NT2/D1 (cell line): ENCODE data around the gene LRP10.

Experiments
- DNase-seq: peaks from one replicate; pipeline ENCODE4 v3.0.0-alpha.2; 2011; ENCODE audit warnings: low read depth, low spot score
- H3K27me3 ChIP-seq: 2 replicates; pipeline ENCODE4 v1.6.0; 2011; ENCODE audit warnings: mild to moderate bottlenecking; ENCODE audit not compliant: insufficient read length, insufficient read depth
- H3K36me3 ChIP-seq: 2 replicates; pipeline ENCODE4 v1.6.1; 2011; ENCODE audit warnings: mild to moderate bottlenecking, low read length, mixed read lengths; ENCODE audit not compliant: insufficient read depth, insufficient read length
- H3K4me1 ChIP-seq: 2 replicates; pipeline ENCODE4 v1.5.1; 2011; ENCODE audit not compliant: insufficient read depth, insufficient read length
- H3K4me3 ChIP-seq: 2 replicates; pipeline ENCODE4 v1.5.1; 2011; ENCODE audit warnings: low read depth; ENCODE audit not compliant: insufficient read length
- H3K9ac ChIP-seq: 2 replicates; pipeline ENCODE4 v1.6.0; 2011; ENCODE audit warnings: low read depth; ENCODE audit not compliant: insufficient read length
- H3K9me3 ChIP-seq: 2 replicates; pipeline ENCODE4 v1.5.1; 2011; ENCODE audit warnings: mild to moderate bottlenecking, low read length; ENCODE audit not compliant: insufficient read depth
- SUZ12 ChIP-seq: IDR thresholded peaks from 2 replicates; pipeline ENCODE4 v1.6.1; 2011; ENCODE audit not compliant: insufficient read length, insufficient read depth; ENCODE audit errors: extremely low read depth
- YY1 ChIP-seq: IDR thresholded peaks from 2 replicates; pipeline ENCODE4 v1.6.1; 2011; ENCODE audit not compliant: insufficient read length, insufficient read depth
- ZNF274 ChIP-seq: IDR thresholded peaks from 2 replicates; pipeline ENCODE4 v1.6.1; 2011; ENCODE audit warnings: mild to moderate bottlenecking, low read depth, low read length

LRP10 gene

GRCh38 chr14:22830443-22831010 lies 41.0 kb upstream of the LRP10 start:
- Histone ChIP-seq H3K9me3 (no peaks in the 10 kb centered on the region), H3K36me3 (peaks cover 36% of the 10 kb centered on the region), H3K9ac (peak overlapping the region; percentile 90), H3K27me3 (no peaks in the 10 kb centered on the region), H3K4me3 (peak overlapping the region; percentile 86), H3K4me1 (no peaks in the 10 kb centered on the region)
- DNase-seq, result no peak
- no peak for TF ChIP-seq YY1
- no peak for TF ChIP-seq SUZ12
- no peak for TF ChIP-seq ZNF274

- H3K9ac ChIP-seq, result no peak overlapping the region
- DNase-seq, result no peak
- H3K4me3 ChIP-seq, result no peak overlapping the region
- TF ChIP-seq ZNF274 (no peak; the same call in 1 of the 2 replicates), YY1 (no peak), SUZ12 (no peak)
- no peaks in the 10 kb centered on the region for H3K9me3 ChIP-seq
- no peaks in the 10 kb centered on the region for H3K27me3 ChIP-seq
- H3K36me3 ChIP-seq, result peaks cover 49% of the 10 kb centered on the region
- no peaks in the 10 kb centered on the region for H3K4me1 ChIP-seq
These were observed 36.0 kb upstream of the LRP10 start for GRCh38 chr14:22835505-22835904.

- no peaks in the 10 kb centered on the region for H3K4me1 ChIP-seq
- H3K4me3 ChIP-seq, result peak within 1 kb of the TSS; percentile 72
- H3K9ac ChIP-seq, result peak within 1 kb of the TSS; percentile 86
- peak; percentile 58 for DNase-seq
- H3K27me3 ChIP-seq, result no peaks in the 10 kb centered on the region
- no peak for TF ChIP-seq SUZ12
- no peak for TF ChIP-seq YY1
- peaks cover 52% of the 10 kb centered on the region for H3K36me3 ChIP-seq
- H3K9me3 ChIP-seq, result no peaks in the 10 kb centered on the region
These were observed 35.0 kb upstream of the LRP10 start, which contains the start of gene MMP14 for GRCh38 chr14:22836301-22837113. MMP14 (plus strand) TSS chr14:22836585; CDS start chr14:22836818, 233 bp downstream.

- Histone ChIP-seq H3K36me3 (peaks cover 52% of the 10 kb centered on the region), H3K9ac (peak overlapping the region; percentile 86), H3K4me1 (no peaks in the 10 kb centered on the region), H3K27me3 (no peaks in the 10 kb centered on the region), H3K4me3 (peak overlapping the region; percentile 72), H3K9me3 (no peaks in the 10 kb centered on the region)
- no peak for TF ChIP-seq ZNF274
- TF ChIP-seq SUZ12, result no peak
- TF ChIP-seq YY1, result no peak
- DNase-seq, result no peak
These were observed 34.3 kb upstream of the LRP10 start for GRCh38 chr14:22837114-22837749.

GRCh38 chr14:22837750-22838538 lies 33.6 kb upstream of the LRP10 start:
- no peak for DNase-seq
- TF ChIP-seq ZNF274, result no peak
- TF ChIP-seq YY1, result no peak
- TF ChIP-seq SUZ12, result no peak
- Histone ChIP-seq H3K4me3 (peak overlapping the region; percentile 72), H3K27me3 (no peaks in the 10 kb centered on the region), H3K4me1 (no peaks in the 10 kb centered on the region), H3K9me3 (no peaks in the 10 kb centered on the region), H3K36me3 (peaks cover 58% of the 10 kb centered on the region), H3K9ac (peak overlapping the region; percentile 86)

- Histone ChIP-seq H3K36me3 (peaks cover 58% of the 10 kb centered on the region), H3K4me1 (no peaks in the 10 kb centered on the region), H3K9ac (peak overlapping the region; percentile 36), H3K4me3 (no peak overlapping the region), H3K9me3 (no peaks in the 10 kb centered on the region), H3K27me3 (no peaks in the 10 kb centered on the region)
- DNase-seq, result no peak
- TF ChIP-seq SUZ12 (no peak), ZNF274 (no peak), YY1 (no peak)
These were observed 32.9 kb upstream of the LRP10 start for GRCh38 chr14:22838631-22839041.

GRCh38 chr14:22839159-22839779 lies 32.3 kb upstream of the LRP10 start:
- no peak for DNase-seq
- Histone ChIP-seq H3K9ac (peak overlapping the region; percentile 36), H3K36me3 (peaks cover 56% of the 10 kb centered on the region)

More at GRCh38 chr14:22839159-22839779, 32.3 kb upstream of the LRP10 start:
- Histone ChIP-seq H3K27me3 (no peaks in the 10 kb centered on the region), H3K4me1 (no peaks in the 10 kb centered on the region), H3K9me3 (no peaks in the 10 kb centered on the region), H3K4me3 (no peak overlapping the region)
- TF ChIP-seq ZNF274, result no peak
- no peak for TF ChIP-seq YY1
- no peak for TF ChIP-seq SUZ12
